GM18858 (cell line): ENCODE measurements around the gene FABP1.

Experiments used
- ATAC-seq: cut with Tn5 transposase; IDR thresholded peaks from one replicate; pipeline ENCODE4 v1.9.1; 2021; ENCODE audit not compliant: unreplicated experiment

Gene FABP1

GRCh38 chr2:88139203-88139702, 11.4 kb upstream of the FABP1 start:
- no peak for ATAC-seq

- no peak for ATAC-seq
Measured at GRCh38 chr2:88137833-88138232, 10.0 kb upstream of the FABP1 start.

- ATAC-seq = no peak
Measured at GRCh38 chr2:88136817-88137216, 9.0 kb upstream of the FABP1 start.

GRCh38 chr2:88133875-88134274, 6.0 kb upstream of the FABP1 start:
- no peak for ATAC-seq

- ATAC-seq = no peak
Measured at GRCh38 chr2:88131999-88132368, 4.1 kb upstream of the FABP1 start.

GRCh38 chr2:88131201-88131998, 3.5 kb upstream of the FABP1 start:
- ATAC-seq = no peak

- no peak for ATAC-seq
Measured at GRCh38 chr2:88129313-88129959, 1.6 kb upstream of the FABP1 start.

- ATAC-seq = no peak
Measured at GRCh38 chr2:88128654-88129312, 921 bp upstream of the FABP1 start.

- ATAC-seq = no peak
Measured at GRCh38 chr2:88127638-88127887, 299 bp downstream of the FABP1 start.

- no peak for ATAC-seq
Measured at GRCh38 chr2:88126772-88127637, 857 bp downstream of the FABP1 start.

- ATAC-seq = no peak
Measured at GRCh38 chr2:88125924-88126771, 1.7 kb downstream of the FABP1 start.

- no peak for ATAC-seq
Measured at GRCh38 chr2:88125344-88125923, 2.4 kb downstream of the FABP1 start.

- ATAC-seq = no peak
Measured at GRCh38 chr2:88123975-88124917, 3.6 kb downstream of the FABP1 start.

- no peak for ATAC-seq
Measured at GRCh38 chr2:88123164-88123974, 4.5 kb downstream of the FABP1 start.

- ATAC-seq = no peak
Measured at GRCh38 chr2:88122141-88122884, 5.5 kb downstream of the FABP1 start.

GRCh38 chr2:88121678-88122077, 6.2 kb downstream of the FABP1 start:
- ATAC-seq = no peak

- no peak for ATAC-seq
Measured at GRCh38 chr2:88117973-88118372, 9.9 kb downstream of the FABP1 start.
